ENCODE data around the gene SZRD1.

Gene SZRD1

GRCh38 chr1:16397120-16397519, 30.1 kb downstream of the SZRD1 start:
- no peak for DNase-seq (ENCODE audit: low read depth)

- DNase-seq (ENCODE audit: low read depth), result no peak
Measured at GRCh38 chr1:16398371-16398953, 31.4 kb downstream of the SZRD1 start.

- DNase-seq (ENCODE audit: low read depth), result no peak
Measured at GRCh38 chr1:16402742-16403141, 35.7 kb downstream of the SZRD1 start.

- no peak for DNase-seq (ENCODE audit: low read depth)
Measured at GRCh38 chr1:16405441-16405840, 38.4 kb downstream of the SZRD1 start.

- no peak for DNase-seq (ENCODE audit: low read depth)
Measured at GRCh38 chr1:16406868-16407267, 39.8 kb downstream of the SZRD1 start.

- no peak for DNase-seq (ENCODE audit: low read depth)
Measured at GRCh38 chr1:16409536-16410152, 42.6 kb downstream of the SZRD1 start.

GRCh38 chr1:16410803-16411202, 43.8 kb downstream of the SZRD1 start:
- no peak for DNase-seq (ENCODE audit: low read depth)

GRCh38 chr1:16413191-16413590, 46.1 kb downstream of the SZRD1 start:
- no peak for DNase-seq (ENCODE audit: low read depth)

GRCh38 chr1:16418823-16419425, 51.9 kb downstream of the SZRD1 start:
- no peak for DNase-seq (ENCODE audit: low read depth)

- no peak for DNase-seq (ENCODE audit: low read depth)
Measured at GRCh38 chr1:16420424-16421118, 53.5 kb downstream of the SZRD1 start.

- no peak for DNase-seq (ENCODE audit: low read depth)
Measured at GRCh38 chr1:16421201-16421600, 54.2 kb downstream of the SZRD1 start.

GRCh38 chr1:16422041-16422440, 55.0 kb downstream of the SZRD1 start:
- no peak for DNase-seq (ENCODE audit: low read depth)

GRCh38 chr1:16425125-16426025, 58.3 kb downstream of the SZRD1 start:
- no peak for DNase-seq (ENCODE audit: low read depth)

- DNase-seq (ENCODE audit: low read depth), result no peak
Measured at GRCh38 chr1:16430606-16431005, 63.6 kb downstream of the SZRD1 start.

- DNase-seq (ENCODE audit: low read depth), result no peak
Measured at GRCh38 chr1:16433030-16433429, 66.0 kb downstream of the SZRD1 start.

- no peak for DNase-seq (ENCODE audit: low read depth)
Measured at GRCh38 chr1:16434007-16434406, 67.0 kb downstream of the SZRD1 start.

- no peak for DNase-seq (ENCODE audit: low read depth)
Measured at GRCh38 chr1:16434501-16434900, 67.5 kb downstream of the SZRD1 start.

- no peak for DNase-seq (ENCODE audit: low read depth)
Measured at GRCh38 chr1:16436946-16437474, 70.0 kb downstream of the SZRD1 start, which contains the start of gene SPATA21. TSS of gene SPATA21 (minus strand) at chr1:16437424. CDS start at chr1:16431371, 6,053 bp downstream.

- DNase-seq (ENCODE audit: low read depth), result no peak
Measured at GRCh38 chr1:16438516-16438915, 71.5 kb downstream of the SZRD1 start.

GRCh38 chr1:16438924-16439323, 71.9 kb downstream of the SZRD1 start:
- DNase-seq (ENCODE audit: low read depth), result no peak

- DNase-seq (ENCODE audit: low read depth), result no peak
Measured at GRCh38 chr1:16440131-16440469, 73.1 kb downstream of the SZRD1 start.

All from fibroblast of the conjunctiva (primary cell).